ENCODE data around the gene OCSTAMP.
A peak's percentile ranks its signal among the peaks of the same experiment; 100 is the strongest.

The OCSTAMP gene

GRCh38 chr20:46573788-46574584 is 23.5 kb upstream of the OCSTAMP start:
- peaks cover 0 to 5% (median 0%) of the 10 kb centered on the region in 5 donors for H3K27me3 ChIP-seq (ENCODE audit: control insufficient read depth in 5 of 5, insufficient read depth in 4 of 5, low read length in 5 of 5)
- no peak overlapping the region for H3K4me3 ChIP-seq (ENCODE audit: low read depth in 1 of 5, low read length in 5 of 5)
- no peak overlapping the region for H3K9ac ChIP-seq (ENCODE audit: low read length in 5 of 5)
- H3K4me1 ChIP-seq (ENCODE audit: control insufficient read depth in 5 of 5, insufficient read depth in 5 of 5, low read length in 5 of 5) = peaks cover 0 to 16% (median 0%) of the 10 kb centered on the region in 5 donors
- no peak overlapping the region for H3K27ac ChIP-seq (ENCODE audit: low read depth, low read length)
- H3K36me3 ChIP-seq (ENCODE audit: control insufficient read depth in 5 of 5, insufficient read depth in 5 of 5, low read length in 5 of 5) = no peaks in the 10 kb centered on the region
- H3K9me3 ChIP-seq (ENCODE audit: control insufficient read depth in 5 of 5, low read length in 5 of 5) = no peaks in the 10 kb centered on the region

- Histone ChIP-seq H3K9me3 (ENCODE audit: control insufficient read depth in 5 of 5, low read length in 5 of 5) (no peaks in the 10 kb centered on the region), H3K4me1 (ENCODE audit: control insufficient read depth in 5 of 5, insufficient read depth in 5 of 5, low read length in 5 of 5) (peaks cover 2 to 22% (median 6%) of the 10 kb centered on the region in 5 donors), H3K27me3 (ENCODE audit: control insufficient read depth in 5 of 5, insufficient read depth in 4 of 5, low read length in 5 of 5) (peaks cover 0 to 5% (median 0%) of the 10 kb centered on the region in 5 donors), H3K4me3 (ENCODE audit: low read depth in 1 of 5, low read length in 5 of 5) (no peak overlapping the region), H3K9ac (ENCODE audit: low read length in 5 of 5) (no peak overlapping the region), H3K27ac (ENCODE audit: low read depth, low read length) (no peak overlapping the region), H3K36me3 (ENCODE audit: control insufficient read depth in 5 of 5, insufficient read depth in 5 of 5, low read length in 5 of 5) (no peaks in the 10 kb centered on the region)
Observed at GRCh38 chr20:46573234-46573633, 22.8 kb upstream of the OCSTAMP start.

- peaks cover 2 to 22% (median 6%) of the 10 kb centered on the region in 5 donors for H3K4me1 ChIP-seq (ENCODE audit: control insufficient read depth in 5 of 5, insufficient read depth in 5 of 5, low read length in 5 of 5)
- no peaks in the 10 kb centered on the region for H3K9me3 ChIP-seq (ENCODE audit: control insufficient read depth in 5 of 5, low read length in 5 of 5)
- no peak overlapping the region for H3K9ac ChIP-seq (ENCODE audit: low read length in 5 of 5)
- no peaks in the 10 kb centered on the region for H3K36me3 ChIP-seq (ENCODE audit: control insufficient read depth in 5 of 5, insufficient read depth in 5 of 5, low read length in 5 of 5)
- peaks cover 0 to 5% (median 0%) of the 10 kb centered on the region in 5 donors for H3K27me3 ChIP-seq (ENCODE audit: control insufficient read depth in 5 of 5, insufficient read depth in 4 of 5, low read length in 5 of 5)
- no peak overlapping the region for H3K4me3 ChIP-seq (ENCODE audit: low read depth in 1 of 5, low read length in 5 of 5)
- no peak overlapping the region for H3K27ac ChIP-seq (ENCODE audit: low read depth, low read length)
Observed at GRCh38 chr20:46572790-46573189, 22.3 kb upstream of the OCSTAMP start.

GRCh38 chr20:46572153-46572552 is 21.7 kb upstream of the OCSTAMP start:
- peaks cover 2 to 22% (median 6%) of the 10 kb centered on the region in 5 donors for H3K4me1 ChIP-seq (ENCODE audit: control insufficient read depth in 5 of 5, insufficient read depth in 5 of 5, low read length in 5 of 5)

GRCh38 chr20:46571418-46571817 is 21.0 kb upstream of the OCSTAMP start:
- Histone ChIP-seq H3K36me3 (ENCODE audit: control insufficient read depth in 5 of 5, insufficient read depth in 5 of 5, low read length in 5 of 5) (no peaks in the 10 kb centered on the region), H3K9ac (ENCODE audit: low read length in 5 of 5) (no peak overlapping the region), H3K4me1 (ENCODE audit: control insufficient read depth in 5 of 5, insufficient read depth in 5 of 5, low read length in 5 of 5) (peaks cover 2 to 22% (median 6%) of the 10 kb centered on the region in 5 donors), H3K4me3 (ENCODE audit: low read depth in 1 of 5, low read length in 5 of 5) (no peak overlapping the region), H3K27ac (ENCODE audit: low read depth, low read length) (no peak overlapping the region), H3K27me3 (ENCODE audit: control insufficient read depth in 5 of 5, insufficient read depth in 4 of 5, low read length in 5 of 5) (peaks cover 0 to 5% (median 0%) of the 10 kb centered on the region in 5 donors), H3K9me3 (ENCODE audit: control insufficient read depth in 5 of 5, low read length in 5 of 5) (no peaks in the 10 kb centered on the region)

More at GRCh38 chr20:46572153-46572552, 21.7 kb upstream of the OCSTAMP start:
- Histone ChIP-seq H3K27me3 (ENCODE audit: control insufficient read depth in 5 of 5, insufficient read depth in 4 of 5, low read length in 5 of 5) (peaks cover 0 to 5% (median 0%) of the 10 kb centered on the region in 5 donors), H3K9me3 (ENCODE audit: control insufficient read depth in 5 of 5, low read length in 5 of 5) (no peaks in the 10 kb centered on the region), H3K9ac (ENCODE audit: low read length in 5 of 5) (no peak overlapping the region), H3K4me3 (ENCODE audit: low read depth in 1 of 5, low read length in 5 of 5) (no peak overlapping the region), H3K36me3 (ENCODE audit: control insufficient read depth in 5 of 5, insufficient read depth in 5 of 5, low read length in 5 of 5) (no peaks in the 10 kb centered on the region), H3K27ac (ENCODE audit: low read depth, low read length) (no peak overlapping the region)

GRCh38 chr20:46570956-46571355 is 20.5 kb upstream of the OCSTAMP start:
- Histone ChIP-seq H3K4me1 (ENCODE audit: control insufficient read depth in 5 of 5, insufficient read depth in 5 of 5, low read length in 5 of 5) (peaks cover 2 to 22% (median 6%) of the 10 kb centered on the region in 5 donors), H3K4me3 (ENCODE audit: low read depth in 1 of 5, low read length in 5 of 5) (no peak overlapping the region), H3K9me3 (ENCODE audit: control insufficient read depth in 5 of 5, low read length in 5 of 5) (no peaks in the 10 kb centered on the region), H3K27me3 (ENCODE audit: control insufficient read depth in 5 of 5, insufficient read depth in 4 of 5, low read length in 5 of 5) (peaks cover 0 to 5% (median 0%) of the 10 kb centered on the region in 5 donors), H3K27ac (ENCODE audit: low read depth, low read length) (no peak overlapping the region), H3K36me3 (ENCODE audit: control insufficient read depth in 5 of 5, insufficient read depth in 5 of 5, low read length in 5 of 5) (no peaks in the 10 kb centered on the region), H3K9ac (ENCODE audit: low read length in 5 of 5) (no peak overlapping the region)

- H3K27me3 ChIP-seq (ENCODE audit: control insufficient read depth in 5 of 5, insufficient read depth in 4 of 5, low read length in 5 of 5) = peaks cover 0 to 5% (median 0%) of the 10 kb centered on the region in 5 donors
- H3K4me3 ChIP-seq (ENCODE audit: low read depth in 1 of 5, low read length in 5 of 5) = no peak overlapping the region
- no peak overlapping the region for H3K27ac ChIP-seq (ENCODE audit: low read depth, low read length)
- H3K9ac ChIP-seq (ENCODE audit: low read length in 5 of 5) = no peak overlapping the region
- H3K4me1 ChIP-seq (ENCODE audit: control insufficient read depth in 5 of 5, insufficient read depth in 5 of 5, low read length in 5 of 5) = peaks cover 2 to 22% (median 6%) of the 10 kb centered on the region in 5 donors
- H3K9me3 ChIP-seq (ENCODE audit: control insufficient read depth in 5 of 5, low read length in 5 of 5) = no peaks in the 10 kb centered on the region
- no peaks in the 10 kb centered on the region for H3K36me3 ChIP-seq (ENCODE audit: control insufficient read depth in 5 of 5, insufficient read depth in 5 of 5, low read length in 5 of 5)
Observed at GRCh38 chr20:46569961-46570360, 19.5 kb upstream of the OCSTAMP start.

GRCh38 chr20:46568570-46569129 is 18.2 kb upstream of the OCSTAMP start:
- Histone ChIP-seq H3K27ac (ENCODE audit: low read depth, low read length) (no peak overlapping the region), H3K36me3 (ENCODE audit: control insufficient read depth in 5 of 5, insufficient read depth in 5 of 5, low read length in 5 of 5) (no peaks in the 10 kb centered on the region), H3K4me3 (ENCODE audit: low read depth in 1 of 5, low read length in 5 of 5) (no peak overlapping the region), H3K9me3 (ENCODE audit: control insufficient read depth in 5 of 5, low read length in 5 of 5) (no peaks in the 10 kb centered on the region), H3K4me1 (ENCODE audit: control insufficient read depth in 5 of 5, insufficient read depth in 5 of 5, low read length in 5 of 5) (peaks cover 2 to 22% (median 6%) of the 10 kb centered on the region in 5 donors), H3K9ac (ENCODE audit: low read length in 5 of 5) (peak overlapping the region in 1 of 5 donors; percentile 38), H3K27me3 (ENCODE audit: control insufficient read depth in 5 of 5, insufficient read depth in 4 of 5, low read length in 5 of 5) (peaks cover 0 to 7% (median 0%) of the 10 kb centered on the region in 5 donors)

- H3K4me3 ChIP-seq (ENCODE audit: low read depth in 1 of 5, low read length in 5 of 5) = no peak overlapping the region
- H3K4me1 ChIP-seq (ENCODE audit: control insufficient read depth in 5 of 5, insufficient read depth in 5 of 5, low read length in 5 of 5) = peaks cover 8 to 20% (median 18%) of the 10 kb centered on the region in 5 donors
- no peak overlapping the region for H3K9ac ChIP-seq (ENCODE audit: low read length in 5 of 5)
- H3K36me3 ChIP-seq (ENCODE audit: control insufficient read depth in 5 of 5, insufficient read depth in 5 of 5, low read length in 5 of 5) = no peaks in the 10 kb centered on the region
- peaks cover 0 to 7% (median 0%) of the 10 kb centered on the region in 5 donors for H3K27me3 ChIP-seq (ENCODE audit: control insufficient read depth in 5 of 5, insufficient read depth in 4 of 5, low read length in 5 of 5)
- H3K9me3 ChIP-seq (ENCODE audit: control insufficient read depth in 5 of 5, low read length in 5 of 5) = no peaks in the 10 kb centered on the region
- no peak overlapping the region for H3K27ac ChIP-seq (ENCODE audit: low read depth, low read length)
Observed at GRCh38 chr20:46566125-46566524, 15.7 kb upstream of the OCSTAMP start.
